Measurements from ENCODE around the gene CARNS1.

Gene CARNS1

GRCh38 chr11:67375320-67376055, 40.0 kb upstream of the CARNS1 start:
- no peak for DNase-seq (ENCODE audit: low read depth in 1 of 2, low spot score in 1 of 2)

DNA sequence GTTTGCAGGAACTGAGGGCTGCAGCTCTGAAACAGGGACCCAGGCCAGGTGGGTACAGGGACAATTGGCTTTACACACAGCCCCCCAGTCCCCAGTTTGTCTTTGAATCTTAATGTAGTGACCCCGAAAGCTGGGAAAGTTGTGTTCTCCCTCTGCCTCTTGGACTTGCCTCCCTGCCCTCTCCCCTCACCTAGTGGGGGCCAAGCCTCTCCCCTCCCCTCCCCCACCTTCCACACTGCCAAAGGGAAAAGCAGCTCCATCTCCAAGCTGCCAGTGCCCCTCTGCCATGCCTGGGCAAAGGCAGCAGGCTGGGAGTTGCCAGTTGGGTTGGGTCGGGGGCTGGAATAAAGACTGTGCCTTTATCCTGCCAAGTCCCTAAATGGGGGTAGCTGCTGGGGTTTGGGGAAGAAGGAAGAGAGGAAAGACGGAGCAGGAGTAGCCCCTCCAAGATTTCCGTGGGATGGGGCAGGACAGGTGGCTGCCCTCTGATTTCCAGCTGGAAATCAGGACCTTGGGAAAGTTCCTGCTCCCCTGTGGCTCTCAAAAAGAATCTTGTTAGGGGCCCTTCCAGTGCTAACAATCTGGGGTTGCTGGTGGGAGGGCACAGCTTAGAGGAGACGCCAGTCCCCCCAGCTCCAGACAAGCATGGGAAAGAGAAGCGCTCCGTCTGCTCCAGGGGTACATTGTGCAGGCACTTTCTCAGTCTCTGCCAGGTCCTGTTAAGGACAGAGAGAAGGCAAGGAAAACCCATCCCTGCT, 39.2 kb upstream of the CARNS1 start:
- DNase-seq (ENCODE audit: low read depth in 1 of 2, low spot score in 1 of 2): no peak

DNA sequence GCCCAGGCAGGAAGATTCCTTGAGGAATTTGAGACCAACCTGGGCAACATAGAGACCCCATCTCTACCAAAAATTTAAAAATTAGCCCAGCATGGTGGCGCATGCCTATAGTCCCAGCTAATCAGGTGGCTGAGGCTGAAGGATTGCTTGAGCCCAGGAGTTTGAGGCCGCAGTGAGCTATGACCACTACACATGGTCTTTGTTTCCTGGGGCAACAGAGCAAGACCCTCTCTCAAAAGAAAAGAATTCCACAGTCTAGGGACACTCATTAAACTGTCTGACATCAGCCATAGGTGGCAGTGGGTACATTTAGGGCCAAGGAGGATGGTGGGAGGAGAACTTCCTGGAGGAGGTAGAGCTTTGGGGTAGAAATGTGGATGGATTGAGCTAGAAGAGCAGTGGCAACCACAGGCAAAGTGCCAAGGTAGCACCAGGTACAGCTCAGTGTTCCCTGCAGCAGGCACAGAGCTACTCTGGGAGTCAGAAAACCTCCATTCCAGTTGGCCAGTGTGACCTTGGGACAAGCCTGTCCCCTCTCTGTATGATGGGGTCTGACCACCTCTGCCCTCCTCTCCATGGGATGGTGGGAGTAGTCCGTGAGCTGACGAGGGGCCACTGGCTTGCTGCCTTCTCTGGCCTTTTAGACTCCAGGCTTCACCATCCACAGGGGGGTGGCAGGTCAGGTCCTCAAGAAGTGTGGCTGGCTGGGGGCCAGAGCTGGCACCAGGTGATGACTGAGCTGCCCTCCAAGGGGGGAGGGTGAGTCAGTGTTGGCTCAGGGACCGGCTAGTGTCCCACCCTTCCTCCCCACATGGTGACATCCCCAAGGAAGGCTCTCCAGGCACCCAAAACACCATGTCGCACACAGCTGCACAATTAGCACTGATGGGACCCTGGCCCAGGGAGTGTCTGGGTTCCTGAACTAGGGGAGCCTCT, 38.3 kb upstream of the CARNS1 start:
- DNase-seq (ENCODE audit: low read depth in 1 of 2, low spot score in 1 of 2): no peak

- DNase-seq (ENCODE audit: low read depth in 1 of 2, low spot score in 1 of 2): no peak
Measured at GRCh38 chr11:67378544-67378943, 36.9 kb upstream of the CARNS1 start.

DNA sequence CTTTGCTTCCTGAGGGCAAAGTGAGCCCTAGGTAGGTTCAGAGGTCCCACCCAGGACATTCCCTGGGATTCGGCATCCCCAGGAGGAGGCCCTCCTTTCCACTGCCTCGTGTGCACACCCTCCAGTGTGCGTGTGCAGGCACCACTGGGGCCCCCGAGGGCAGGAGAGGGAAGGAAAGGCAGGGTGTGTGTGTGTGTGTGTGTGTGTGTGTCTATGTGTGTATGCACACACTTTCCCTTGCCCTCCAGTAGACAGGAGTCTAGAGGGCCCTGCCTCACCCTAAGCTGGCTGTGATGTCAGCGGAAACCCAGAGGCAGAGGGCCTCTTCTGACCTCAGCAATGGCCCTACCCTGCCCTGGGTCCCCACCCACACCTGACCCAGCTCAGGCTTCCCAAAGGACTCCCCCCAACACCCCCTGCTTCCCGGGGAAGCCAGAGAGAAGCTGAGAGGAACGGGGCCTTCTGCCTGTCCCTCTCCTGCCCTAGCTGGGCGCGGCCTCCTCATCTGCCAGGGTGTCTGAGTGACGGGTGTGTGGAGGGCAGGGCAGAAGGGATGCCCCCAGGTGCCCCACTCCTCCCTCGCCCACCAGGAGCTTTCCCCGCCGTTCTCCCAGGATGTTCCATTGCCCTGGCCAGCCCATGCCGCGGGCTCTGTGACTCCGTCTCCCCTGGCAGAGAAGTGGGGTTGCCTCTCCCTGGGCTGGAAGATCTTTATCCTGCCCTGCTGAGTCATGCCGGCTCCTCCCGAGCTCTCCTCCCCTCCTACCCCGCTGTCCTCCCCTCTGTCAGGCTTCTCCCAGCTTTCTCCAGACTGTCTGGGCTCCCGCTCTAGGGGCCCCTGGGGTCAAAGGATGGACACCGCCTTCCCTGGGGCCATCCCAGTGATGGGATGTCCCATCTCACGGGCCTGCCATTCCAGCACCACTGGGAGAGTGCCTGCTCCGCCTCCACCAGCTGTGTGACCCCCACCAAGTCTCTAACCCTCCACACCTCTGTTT, 36.1 kb upstream of the CARNS1 start:
- no peak for DNase-seq (ENCODE audit: low read depth in 1 of 2, low spot score in 1 of 2)

DNA sequence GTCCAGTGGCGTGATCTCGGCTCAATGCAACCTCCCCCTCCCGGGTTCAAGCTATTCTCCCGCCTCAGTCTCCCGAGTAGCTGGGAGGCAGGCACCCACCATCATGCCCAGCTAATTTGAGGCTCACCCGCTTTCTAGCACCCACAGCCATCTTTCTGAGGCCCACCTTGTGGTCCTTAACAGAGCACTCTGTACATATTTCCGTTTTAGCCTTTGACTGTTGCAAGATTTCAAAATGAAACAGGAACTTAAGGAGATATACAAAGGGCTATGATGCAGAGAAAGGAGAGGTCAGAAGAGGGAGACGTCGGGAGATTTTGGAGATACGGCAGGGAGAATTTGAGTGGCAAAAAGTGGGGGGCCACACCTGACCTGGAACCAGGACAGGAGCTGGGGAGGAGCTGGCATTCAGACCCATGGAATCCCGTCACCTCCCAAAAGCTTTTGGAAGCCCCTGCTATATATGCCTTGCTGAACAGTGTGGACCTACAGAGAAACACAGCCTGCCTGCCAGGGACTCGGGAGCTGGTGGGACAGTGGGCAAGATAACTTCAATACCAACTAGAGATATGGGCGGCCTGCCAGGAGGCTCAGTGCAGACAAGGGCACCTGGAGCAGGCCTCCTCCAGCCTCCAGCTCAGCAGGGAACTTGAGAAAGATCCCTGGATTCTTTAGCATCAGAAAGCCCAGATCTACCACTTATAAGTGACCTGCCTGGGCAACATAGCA, 34.1 kb upstream of the CARNS1 start:
- DNase-seq (ENCODE audit: low read depth in 1 of 2, low spot score in 1 of 2): no peak

DNA sequence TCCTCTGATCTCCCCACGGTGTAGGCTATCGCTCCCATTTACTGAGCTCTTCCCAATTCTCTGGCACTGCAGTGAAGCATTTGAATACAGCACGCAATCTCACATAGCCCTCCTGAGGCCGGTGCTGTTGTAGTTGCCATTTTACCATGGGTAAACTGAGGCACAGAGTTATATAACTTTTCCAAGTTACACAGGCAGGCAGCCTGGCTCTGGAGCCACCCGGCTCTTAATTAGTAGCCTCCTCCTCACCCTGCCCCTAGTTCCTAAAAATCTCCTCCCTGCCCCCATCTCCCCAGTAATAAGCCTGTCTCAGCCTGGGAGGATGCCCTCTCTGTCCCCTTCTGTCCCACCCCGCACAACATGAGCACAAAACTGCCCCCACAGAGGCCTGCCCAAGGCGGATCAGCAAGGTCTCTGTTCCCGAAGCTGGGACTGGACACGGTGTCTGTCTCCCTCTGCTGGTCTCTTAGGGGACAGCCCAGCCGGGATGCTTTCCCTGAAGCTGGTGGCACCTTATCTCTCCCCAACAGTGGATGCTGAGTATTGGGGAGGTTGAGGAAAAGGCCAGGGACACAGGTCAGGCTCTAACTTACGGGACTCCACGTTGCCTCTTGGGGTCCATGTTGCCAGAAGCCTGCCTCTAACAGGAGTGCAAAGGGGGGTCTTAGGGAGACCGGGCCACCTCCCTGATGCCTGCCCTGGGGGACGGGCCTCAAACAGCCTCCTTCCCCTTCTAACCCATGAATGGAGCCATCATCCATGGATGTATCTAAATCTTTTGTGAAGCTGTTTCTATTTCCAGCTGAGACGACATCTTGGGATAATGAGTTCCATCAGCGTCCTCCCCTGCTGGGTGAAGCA, 33.0 kb upstream of the CARNS1 start:
- peak; percentile 70 to 73 for DNase-seq (ENCODE audit: low read depth in 1 of 2, low spot score in 1 of 2)

DNA sequence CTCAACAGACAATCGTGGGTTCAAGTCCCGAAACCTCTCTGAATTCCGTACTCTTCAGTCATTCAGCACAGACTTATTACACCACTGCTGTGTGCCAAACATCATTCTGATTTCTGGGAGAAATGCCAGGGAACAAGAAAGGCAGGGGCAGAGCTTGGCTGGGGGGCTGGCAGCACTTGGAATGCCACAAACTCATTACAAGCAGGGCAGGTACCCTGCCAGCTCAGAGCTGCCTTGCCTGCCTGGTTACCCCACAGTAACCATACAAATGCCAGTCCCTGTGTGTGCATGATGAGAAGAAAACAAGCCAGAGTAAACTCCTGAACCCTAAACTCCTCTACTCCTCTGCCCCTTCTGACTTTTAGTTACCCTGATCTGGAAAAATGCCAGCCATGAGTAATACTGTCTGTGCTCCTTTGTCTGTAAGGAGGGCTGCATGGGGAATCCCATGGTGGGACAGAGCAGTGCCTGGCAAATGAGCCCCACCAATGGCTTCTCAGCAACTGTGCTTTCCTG, 30.6 kb upstream of the CARNS1 start:
- DNase-seq (ENCODE audit: low read depth in 1 of 2, low spot score in 1 of 2): no peak

DNA sequence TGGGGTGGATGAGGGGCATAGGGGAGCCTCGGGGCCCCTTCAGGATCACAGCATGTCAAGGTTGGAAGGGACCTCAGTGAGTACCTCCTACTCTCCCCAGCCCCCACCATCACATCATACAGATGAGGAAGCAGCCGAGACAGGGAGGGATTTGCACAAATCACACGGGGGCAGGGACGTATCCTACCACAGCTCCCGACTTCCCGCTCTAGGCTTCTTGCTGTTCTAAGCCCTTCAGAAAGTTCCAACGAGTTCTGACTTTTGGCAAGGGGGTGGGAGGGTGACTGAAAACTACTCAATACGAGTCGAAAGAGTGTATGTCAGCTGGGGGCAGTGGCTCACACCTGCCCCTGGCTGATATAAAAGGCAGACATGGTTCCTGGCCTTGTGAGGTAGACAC, 28.4 kb upstream of the CARNS1 start:
- DNase-seq (ENCODE audit: low read depth in 1 of 2, low spot score in 1 of 2): no peak

GRCh38 chr11:67387518-67387917, 28.0 kb upstream of the CARNS1 start:
- DNase-seq (ENCODE audit: low read depth in 1 of 2, low spot score in 1 of 2): no peak

DNA sequence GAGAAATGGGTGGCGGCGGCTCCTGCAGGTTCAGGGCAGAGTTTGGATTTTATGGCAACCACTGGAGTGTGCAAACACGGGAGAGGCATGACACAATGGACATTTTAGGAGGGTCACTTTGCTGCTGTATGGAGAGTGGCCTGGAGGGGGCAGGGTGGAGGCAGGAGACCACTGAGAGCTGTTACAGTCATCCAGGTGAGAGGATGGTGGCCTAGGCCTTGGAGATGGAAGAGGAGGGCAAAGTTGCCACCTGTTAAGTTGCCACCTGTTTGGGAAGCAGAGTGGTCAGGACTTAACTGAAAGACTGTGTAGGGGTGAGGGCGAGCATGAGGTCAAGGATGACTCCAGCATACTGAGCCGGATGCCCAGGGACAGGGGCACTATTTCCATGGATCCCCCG, 26.0 kb upstream of the CARNS1 start:
- DNase-seq (ENCODE audit: low read depth in 1 of 2, low spot score in 1 of 2): no peak

DNA sequence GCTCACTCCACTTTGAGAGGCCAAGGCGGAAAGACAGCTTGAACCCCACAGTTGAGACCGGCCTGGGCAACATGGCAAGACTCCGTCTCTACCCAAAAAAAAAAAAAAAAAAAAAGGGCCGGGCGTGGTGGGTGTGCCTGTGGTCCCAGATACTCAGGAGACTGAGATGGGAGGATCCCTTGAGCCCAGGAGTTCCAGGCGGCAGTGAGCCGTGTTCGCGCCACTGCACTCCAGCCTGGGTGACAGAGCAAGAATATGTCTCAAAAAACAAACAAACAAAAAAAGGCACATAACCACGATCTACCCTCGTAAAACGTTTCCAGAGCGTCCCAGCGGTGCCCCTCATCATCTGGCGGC, 24.6 kb upstream of the CARNS1 start:
- DNase-seq (ENCODE audit: low read depth in 1 of 2, low spot score in 1 of 2): no peak

DNA sequence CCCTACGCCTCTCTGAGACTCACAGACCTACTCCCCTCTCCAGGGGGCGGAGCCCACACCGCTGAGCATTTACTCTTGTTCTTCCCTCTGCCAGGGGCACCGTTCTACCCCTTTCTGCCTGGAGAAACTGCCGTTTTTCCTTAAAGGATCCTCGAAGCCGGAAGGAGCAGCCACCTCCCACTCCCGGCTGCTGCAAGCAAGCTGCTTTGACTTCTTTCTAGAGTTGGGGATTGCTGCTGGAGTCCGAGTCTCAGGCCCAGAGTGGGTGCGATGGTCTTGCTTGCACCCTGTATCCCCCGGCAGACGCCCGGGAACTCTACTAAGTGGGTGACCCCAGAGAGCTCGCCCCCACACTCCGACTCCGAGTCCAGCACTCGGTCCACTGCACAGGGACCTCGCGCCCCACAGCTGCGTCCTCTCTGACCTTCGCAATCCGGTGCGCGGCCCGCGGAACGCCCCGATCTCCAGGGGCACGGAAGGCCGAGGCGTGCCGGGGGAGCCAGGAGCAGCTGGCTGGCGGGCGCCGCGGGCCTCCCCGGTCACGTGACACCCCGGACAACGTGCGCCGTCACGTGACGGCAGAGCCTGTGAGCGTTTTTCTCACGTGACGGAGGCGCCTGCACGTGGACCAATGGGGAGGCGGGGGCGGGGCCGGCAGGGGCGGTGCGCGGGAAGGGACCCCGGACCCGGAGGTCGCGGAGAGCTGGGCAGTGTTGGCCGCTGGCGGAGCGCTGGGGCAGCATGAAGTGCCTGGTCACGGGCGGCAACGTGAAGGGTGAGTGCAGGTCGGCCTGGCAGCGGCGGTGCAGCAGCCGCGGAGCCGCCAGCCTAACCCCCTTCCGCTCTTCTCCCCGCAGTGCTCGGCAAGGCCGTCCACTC, 23.9 kb upstream of the CARNS1 start, which contains the start of gene RAD9A:
RAD9A (plus strand) TSS at position 683 of the 879 bp plus-strand sequence; CDS start at position 742, 59 bp downstream.
- peak; percentile 85 to 86 for DNase-seq (ENCODE audit: low read depth in 1 of 2, low spot score in 1 of 2)

- DNase-seq (ENCODE audit: low read depth in 1 of 2, low spot score in 1 of 2): no peak
Measured at GRCh38 chr11:67392183-67392715, 23.2 kb upstream of the CARNS1 start.

DNA sequence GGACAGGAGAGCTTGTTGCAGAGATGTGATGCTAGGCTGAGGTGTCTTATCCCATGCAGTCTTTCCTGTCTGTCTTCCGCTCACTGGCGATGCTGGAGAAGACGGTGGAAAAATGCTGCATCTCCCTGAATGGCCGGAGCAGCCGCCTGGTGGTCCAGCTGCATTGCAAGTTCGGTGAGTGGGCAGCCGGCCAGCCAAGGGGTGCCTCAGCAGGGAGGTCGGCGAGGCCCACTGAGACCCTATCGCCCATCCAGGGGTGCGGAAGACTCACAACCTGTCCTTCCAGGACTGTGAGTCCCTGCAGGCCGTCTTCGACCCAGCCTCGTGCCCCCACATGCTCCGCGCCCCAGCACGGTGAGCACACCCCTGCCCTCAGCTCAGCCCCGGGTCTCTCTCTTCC, 22.0 kb upstream of the CARNS1 start:
- no peak for DNase-seq (ENCODE audit: low read depth in 1 of 2, low spot score in 1 of 2)

DNA sequence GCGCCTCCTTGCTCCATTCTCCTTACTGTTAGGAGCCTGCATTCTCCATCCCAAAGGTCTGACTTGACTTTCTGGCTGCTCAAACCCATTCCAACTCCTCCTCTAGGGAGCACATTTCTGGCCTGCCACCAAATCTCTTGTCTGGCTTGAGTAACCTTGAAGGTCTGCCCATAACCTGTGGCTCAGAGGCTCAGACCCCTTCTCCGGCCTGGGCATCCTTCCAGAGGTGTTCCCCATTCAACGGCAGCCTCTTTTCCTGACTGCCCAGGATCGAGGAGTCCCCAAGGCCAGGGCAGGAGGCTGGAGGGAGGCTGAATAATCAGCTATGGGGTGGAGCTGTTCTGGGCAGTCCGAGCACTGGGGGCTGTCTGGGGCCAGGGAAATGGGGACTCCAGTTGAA, 21.5 kb upstream of the CARNS1 start:
- DNase-seq (ENCODE audit: low read depth in 1 of 2, low spot score in 1 of 2): no peak

- DNase-seq (ENCODE audit: low read depth in 1 of 2, low spot score in 1 of 2): no peak
Measured at GRCh38 chr11:67395555-67396258, 19.8 kb upstream of the CARNS1 start.
